Islet precursor cell (in vitro differentiated cells): ENCODE results near the gene ACTR6.
"Not testable (repeated sequence)": the region's sequence is repeated elsewhere in the genome, so short reads cannot be mapped to it uniquely, and the experiment has no call there.

Source experiments
- DNase-seq: peaks from one replicate; pipeline ENCODE4 v3.0.0-alpha.2; 2018

Gene ACTR6

GRCh38 chr12:100200463-100201181 is at the start of gene ACTR6:
Gene ACTR6 (plus strand): TSS chr12:100200815. CDS start chr12:100200852, 37 bp downstream.
- peak; percentile 98 for DNase-seq

- no peak for DNase-seq
Measured at GRCh38 chr12:100151769-100152168, 48.8 kb upstream of the ACTR6 start.

- DNase-seq = no peak
Measured at GRCh38 chr12:100153131-100153530, 47.5 kb upstream of the ACTR6 start.

- peak; percentile 95 for DNase-seq
Measured at GRCh38 chr12:100154474-100155247, 46.0 kb upstream of the ACTR6 start.

GRCh38 chr12:100156731-100157426 is 43.7 kb upstream of the ACTR6 start:
- no peak for DNase-seq

- DNase-seq = no peak
Measured at GRCh38 chr12:100157427-100157821, 43.2 kb upstream of the ACTR6 start.

GRCh38 chr12:100158535-100158934 is 42.1 kb upstream of the ACTR6 start:
- no peak for DNase-seq

- DNase-seq = no peak
Measured at GRCh38 chr12:100159391-100160104, 41.1 kb upstream of the ACTR6 start.

- peak; percentile 99 for DNase-seq
Measured at GRCh38 chr12:100163416-100164152, 37.0 kb upstream of the ACTR6 start.

- no peak for DNase-seq
Measured at GRCh38 chr12:100164153-100164704, 36.4 kb upstream of the ACTR6 start.

- DNase-seq = no peak
Measured at GRCh38 chr12:100165356-100165755, 35.3 kb upstream of the ACTR6 start.

GRCh38 chr12:100166232-100166631 is 34.4 kb upstream of the ACTR6 start:
- no peak for DNase-seq

- DNase-seq = peak; percentile 80
Measured at GRCh38 chr12:100168562-100168961, 32.1 kb upstream of the ACTR6 start.

GRCh38 chr12:100169345-100169744 is 31.3 kb upstream of the ACTR6 start:
- DNase-seq = no peak

GRCh38 chr12:100170313-100170858 is 30.2 kb upstream of the ACTR6 start:
- no peak for DNase-seq

GRCh38 chr12:100171248-100171647 is 29.4 kb upstream of the ACTR6 start:
- no peak for DNase-seq

GRCh38 chr12:100173111-100173510 is 27.5 kb upstream of the ACTR6 start:
- DNase-seq = no peak

- DNase-seq = no peak
Measured at GRCh38 chr12:100174495-100174894, 26.1 kb upstream of the ACTR6 start.

- not testable (repeated sequence) for DNase-seq
Measured at GRCh38 chr12:100176493-100176892, 24.1 kb upstream of the ACTR6 start.

- no peak for DNase-seq
Measured at GRCh38 chr12:100179252-100179651, 21.4 kb upstream of the ACTR6 start.

GRCh38 chr12:100184549-100185145 is 16.0 kb upstream of the ACTR6 start:
- DNase-seq = no peak
